Subcutaneous adipose tissue (tissue), 4 donors: Measurements from ENCODE around the gene CD52. TPM values are rescaled to one million over a fixed set of nuclear protein-coding genes. Genes with fewer than 3 reads are reported as not detected.

ENCODE experiments used
- total RNA-seq, 4 donors: library from RNA; depleted of rRNA; stranded (reverse); fragments of >200 nt; gene quantifications; one replicate each; pipeline ENCODE4 v1.1.0, GENCODE V29; 2016
- TF ChIP-seq, protein P1 (sequence below): fragments of 450-650 bp; IDR thresholded peaks from one replicate; pipeline ENCODE4 v1.5.1; 2016; ENCODE audit warnings: low read depth, mild to moderate bottlenecking, control low read depth, antibody characterized with exemption, moderate library complexity

CD52 gene
- total RNA-seq, 4 donors from 2014 or later, result 4.7 to 719 (median 19.2) TPM

DNA sequence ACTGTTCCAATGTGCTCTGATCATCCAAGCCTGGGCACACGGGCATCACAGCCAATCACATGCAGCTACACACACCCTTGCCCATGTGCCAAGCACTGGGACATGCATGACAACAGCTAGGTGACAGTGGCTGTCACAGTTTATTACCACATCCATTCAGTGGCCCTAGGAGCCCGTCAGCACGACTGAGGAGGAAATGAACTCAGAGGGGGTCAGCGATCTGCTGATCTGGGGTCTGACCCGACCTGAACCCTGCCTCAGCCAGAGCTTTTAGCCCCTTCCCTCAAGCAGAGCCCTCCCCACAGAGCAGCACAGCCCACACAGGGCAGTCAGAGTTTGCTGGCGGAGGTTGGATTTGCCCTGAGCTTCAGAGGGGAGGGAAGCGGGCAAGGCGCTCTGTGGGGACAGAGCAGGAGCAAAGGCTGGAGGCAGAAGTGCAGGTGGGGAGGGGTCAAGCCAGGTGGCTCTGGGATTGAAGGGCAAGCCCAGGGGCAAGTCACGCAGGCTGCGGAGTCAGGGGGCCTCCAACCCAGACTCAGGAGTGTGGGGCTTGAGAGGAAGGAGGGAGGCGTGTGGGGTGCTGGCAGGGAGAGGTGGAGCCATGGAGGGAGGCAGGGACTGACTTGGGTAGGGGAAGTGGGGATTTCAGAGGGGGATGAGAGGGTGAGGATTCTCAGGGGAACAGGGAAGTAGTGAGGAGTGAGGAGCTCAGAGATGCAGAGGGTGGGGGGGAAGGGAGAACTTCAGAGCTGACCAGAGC is 27.5 kb upstream of the CD52 start:
- TF ChIP-seq, protein P1, sequence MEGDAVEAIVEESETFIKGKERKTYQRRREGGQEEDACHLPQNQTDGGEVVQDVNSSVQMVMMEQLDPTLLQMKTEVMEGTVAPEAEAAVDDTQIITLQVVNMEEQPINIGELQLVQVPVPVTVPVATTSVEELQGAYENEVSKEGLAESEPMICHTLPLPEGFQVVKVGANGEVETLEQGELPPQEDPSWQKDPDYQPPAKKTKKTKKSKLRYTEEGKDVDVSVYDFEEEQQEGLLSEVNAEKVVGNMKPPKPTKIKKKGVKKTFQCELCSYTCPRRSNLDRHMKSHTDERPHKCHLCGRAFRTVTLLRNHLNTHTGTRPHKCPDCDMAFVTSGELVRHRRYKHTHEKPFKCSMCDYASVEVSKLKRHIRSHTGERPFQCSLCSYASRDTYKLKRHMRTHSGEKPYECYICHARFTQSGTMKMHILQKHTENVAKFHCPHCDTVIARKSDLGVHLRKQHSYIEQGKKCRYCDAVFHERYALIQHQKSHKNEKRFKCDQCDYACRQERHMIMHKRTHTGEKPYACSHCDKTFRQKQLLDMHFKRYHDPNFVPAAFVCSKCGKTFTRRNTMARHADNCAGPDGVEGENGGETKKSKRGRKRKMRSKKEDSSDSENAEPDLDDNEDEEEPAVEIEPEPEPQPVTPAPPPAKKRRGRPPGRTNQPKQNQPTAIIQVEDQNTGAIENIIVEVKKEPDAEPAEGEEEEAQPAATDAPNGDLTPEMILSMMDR, result no peak

DNA sequence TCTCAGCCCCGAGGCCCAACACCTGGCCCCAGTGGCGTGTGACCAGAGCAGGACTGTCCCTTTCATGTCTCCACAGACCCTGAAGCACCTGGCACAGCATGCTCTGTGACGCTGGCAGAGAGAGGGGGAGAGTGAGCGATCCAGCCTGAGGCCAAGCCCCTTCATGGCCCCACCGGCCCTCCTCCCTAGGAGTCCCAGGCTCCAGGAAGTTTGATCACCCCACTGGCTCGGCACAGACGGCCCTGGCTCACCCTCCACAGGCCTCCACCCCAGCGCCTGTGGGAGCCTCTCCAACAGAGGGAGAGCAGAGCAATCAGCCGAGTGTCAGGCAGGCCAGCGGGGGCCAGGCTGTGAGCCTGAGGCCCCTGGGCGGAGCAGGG is 26.9 kb upstream of the CD52 start:
- TF ChIP-seq, protein P1, result no peak

DNA sequence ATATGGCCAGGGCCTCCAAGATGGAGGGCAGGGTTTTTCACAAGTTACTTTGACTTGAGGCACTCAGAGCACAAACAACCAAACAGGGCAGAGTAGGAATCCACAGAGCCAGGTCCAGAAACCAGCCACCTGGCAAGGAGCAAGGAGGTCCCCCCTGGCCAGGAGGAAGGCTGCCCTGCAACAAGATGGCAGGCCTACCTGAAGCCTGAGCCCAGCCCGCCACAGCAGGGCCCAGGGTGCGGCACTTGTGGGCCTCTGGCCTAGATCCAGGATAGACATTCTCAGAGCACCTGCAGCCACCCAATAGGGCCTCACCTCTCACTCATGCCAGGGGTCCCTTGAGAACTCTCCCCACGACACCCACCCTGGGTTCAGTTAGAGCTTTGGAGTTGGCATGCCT is 26.3 kb upstream of the CD52 start:
- TF ChIP-seq, protein P1, result no peak

DNA sequence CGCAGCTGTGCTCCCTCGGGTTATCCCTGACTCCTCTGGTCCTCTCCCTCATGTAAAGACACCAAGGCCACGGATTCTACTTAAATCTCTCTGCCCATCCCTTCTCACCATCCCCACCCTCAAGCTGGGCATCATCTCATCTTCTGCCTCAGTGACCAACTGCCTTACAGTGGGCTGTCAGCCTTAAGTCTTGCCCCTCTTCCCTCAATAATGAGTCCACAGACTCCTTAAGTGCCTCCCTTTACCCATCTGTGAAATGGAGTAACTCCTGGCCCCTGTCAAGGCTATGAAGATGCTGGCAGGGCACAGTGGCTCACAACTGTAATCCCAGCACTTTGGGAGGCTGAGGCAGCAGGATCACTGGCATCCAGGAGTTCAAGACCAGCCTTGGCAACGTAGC is 25.8 kb upstream of the CD52 start:
- TF ChIP-seq, protein P1, result no peak

DNA sequence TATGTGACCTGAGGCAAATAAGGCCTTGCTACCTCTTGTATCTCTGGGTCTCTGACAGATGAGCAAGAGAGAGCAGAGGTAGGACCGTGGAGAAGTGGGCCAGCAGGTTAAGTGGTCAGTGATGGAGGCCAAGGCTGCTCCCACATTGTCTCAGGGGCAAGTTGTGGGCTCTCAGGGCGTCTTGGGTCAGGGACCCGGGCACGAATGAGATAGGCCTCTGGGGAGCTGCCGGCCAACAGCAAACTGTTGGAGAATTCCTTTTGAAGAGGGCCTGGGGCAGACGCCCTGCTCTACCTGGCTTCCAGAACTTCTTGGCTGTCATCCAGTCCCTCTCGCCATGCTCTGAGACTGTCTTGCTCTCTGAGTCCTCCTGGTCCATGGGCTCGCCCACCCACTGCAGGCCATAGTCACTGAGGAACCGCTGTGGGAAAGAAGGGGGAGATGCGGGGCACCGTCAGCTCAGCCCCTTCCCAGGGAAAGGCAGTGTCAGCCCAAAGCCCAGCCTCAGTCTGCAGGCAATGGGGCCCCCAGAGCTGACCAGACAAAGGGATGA is 23.8 kb upstream of the CD52 start:
- TF ChIP-seq, protein P1, result no peak

DNA sequence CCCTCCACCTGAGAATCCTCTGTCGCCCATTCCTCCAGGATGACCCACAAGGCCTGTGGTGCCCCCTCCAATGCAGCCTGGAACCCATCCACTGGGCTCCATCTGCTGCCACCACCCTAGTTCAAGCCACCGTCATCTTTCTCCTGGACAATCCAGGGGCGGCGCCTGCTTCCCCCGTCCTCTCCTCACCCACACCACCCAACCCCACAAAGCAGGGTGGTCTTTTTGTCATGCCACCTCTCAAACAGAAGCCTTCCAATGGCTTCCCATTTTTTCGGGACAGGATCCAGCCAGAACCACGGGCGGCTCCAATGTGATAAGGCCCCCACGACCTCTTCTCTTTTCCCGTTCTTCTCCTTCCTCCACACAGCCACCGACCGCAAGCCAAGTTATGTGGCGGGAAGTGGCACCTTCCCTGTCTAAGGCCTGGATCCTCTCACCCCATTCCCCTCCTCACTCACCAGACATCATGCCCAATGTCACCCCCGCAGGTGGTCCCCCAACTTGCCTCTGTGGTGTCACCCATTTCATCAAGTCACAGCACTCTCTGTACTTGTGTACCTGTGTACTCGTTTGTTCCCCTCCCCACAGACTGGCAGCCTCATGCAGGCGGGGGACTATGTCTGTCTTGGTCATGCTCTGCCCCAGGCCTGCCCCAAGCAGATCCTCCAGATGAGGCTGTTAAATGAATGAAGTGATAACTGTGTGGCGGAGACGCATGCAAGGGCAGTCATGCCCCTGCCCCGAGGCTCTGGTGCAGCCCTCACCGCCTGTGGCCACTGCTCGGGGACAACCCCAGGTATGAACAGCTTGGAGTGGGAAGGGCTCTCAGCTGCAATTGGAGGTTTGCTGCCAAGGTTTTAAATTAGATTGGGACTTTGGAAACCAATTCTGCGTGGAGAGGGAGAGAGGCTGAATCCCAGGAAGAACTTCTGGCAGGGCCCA is 22.3 kb upstream of the CD52 start:
- TF ChIP-seq, protein P1, result no peak
